Retinal pigment epithelial cell (primary cell): ENCODE results near the gene CEP135.
A peak's percentile ranks its signal among the peaks of the same experiment; 100 is the strongest.

Source experiments
- DNase-seq: peaks from one replicate; pipeline ENCODE4 v3.0.0-alpha.2; 2010; ENCODE audit warnings: low read depth
- H3K4me3 ChIP-seq: 2 replicates; pipeline ENCODE4 v1.5.1; 2011; ENCODE audit warnings: mild to moderate bottlenecking, low read length, control low read depth, moderate library complexity
- CTCF ChIP-seq: conservative IDR thresholded peaks from 2 replicates; pipeline ENCODE4 v1.5.1; 2011; ENCODE audit warnings: low read depth, low read length, control low read depth, inconsistent platforms

Gene CEP135

DNA sequence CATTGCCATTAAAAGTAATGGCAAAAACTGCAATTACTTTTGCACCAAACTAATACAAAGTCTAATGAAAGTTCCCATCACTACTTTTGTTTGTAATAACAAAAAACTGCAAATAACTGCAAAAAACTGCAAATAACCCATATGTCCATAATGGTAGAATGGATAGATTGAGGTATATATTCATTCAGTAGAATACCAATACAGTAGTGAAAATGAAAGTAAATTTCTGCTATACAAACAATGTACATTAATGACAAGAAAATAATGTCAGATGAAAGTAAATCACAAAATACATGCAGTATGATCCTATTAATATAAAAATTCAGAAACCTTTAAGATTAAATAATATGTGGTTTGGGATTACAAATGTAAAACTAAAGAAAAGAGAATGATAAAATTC, 41.3 kb upstream of the CEP135 start:
- no peak for TF ChIP-seq CTCF

GRCh38 chr4:55910140-55910539, 38.6 kb upstream of the CEP135 start:
- no peak for DNase-seq
- no peak overlapping the region for H3K4me3 ChIP-seq
- TF ChIP-seq CTCF: no peak

More for the DNA sequence above, 41.3 kb upstream of the CEP135 start:
- H3K4me3 ChIP-seq: no peak overlapping the region
- no peak for DNase-seq

DNA sequence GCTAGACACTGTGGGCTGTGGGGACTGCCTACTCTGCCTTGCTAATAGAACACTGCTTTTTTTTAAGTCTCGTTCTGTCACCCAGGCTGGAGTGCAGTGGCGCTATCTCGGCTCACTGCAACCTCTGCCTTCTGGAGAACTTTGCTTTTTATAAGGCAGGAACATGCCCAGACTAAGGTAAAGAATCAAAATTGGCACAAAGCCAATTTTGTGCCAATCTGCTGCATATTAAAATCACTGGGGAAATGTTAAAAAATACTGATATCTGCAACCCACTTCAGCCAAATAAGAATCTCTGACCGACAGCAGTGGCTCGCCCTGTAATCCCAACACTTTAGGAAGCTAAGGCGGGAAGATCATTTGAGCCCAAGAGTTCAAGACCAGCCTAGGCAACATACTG, 36.5 kb upstream of the CEP135 start:
- no peak for TF ChIP-seq CTCF
- no peak for DNase-seq
- H3K4me3 ChIP-seq: no peak overlapping the region

DNA sequence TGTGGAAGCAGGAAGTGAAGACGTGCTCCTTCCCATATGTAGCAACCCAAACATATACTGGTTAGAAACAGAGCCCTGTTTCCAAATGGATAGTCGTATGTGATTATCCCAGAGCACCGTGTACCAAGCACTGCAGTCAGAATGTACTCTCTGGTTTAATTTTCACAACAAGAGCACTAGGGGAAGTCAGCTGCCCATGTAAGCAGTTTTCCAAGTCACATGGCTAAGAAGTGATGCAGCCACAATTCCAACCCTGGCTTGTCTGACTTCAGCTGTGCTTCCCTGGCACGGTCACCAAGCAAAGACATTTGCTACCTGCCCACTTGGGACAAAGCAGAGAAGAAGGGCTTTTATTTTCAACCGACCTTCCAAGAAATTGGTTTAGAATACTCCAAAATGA, 28.2 kb upstream of the CEP135 start:
- no peak for TF ChIP-seq CTCF
- H3K4me3 ChIP-seq: no peak overlapping the region
- DNase-seq: peak; percentile 71

- TF ChIP-seq CTCF: no peak
- no peak overlapping the region for H3K4me3 ChIP-seq
- no peak for DNase-seq
Observed at GRCh38 chr4:55921093-55921492, 27.7 kb upstream of the CEP135 start.

DNA sequence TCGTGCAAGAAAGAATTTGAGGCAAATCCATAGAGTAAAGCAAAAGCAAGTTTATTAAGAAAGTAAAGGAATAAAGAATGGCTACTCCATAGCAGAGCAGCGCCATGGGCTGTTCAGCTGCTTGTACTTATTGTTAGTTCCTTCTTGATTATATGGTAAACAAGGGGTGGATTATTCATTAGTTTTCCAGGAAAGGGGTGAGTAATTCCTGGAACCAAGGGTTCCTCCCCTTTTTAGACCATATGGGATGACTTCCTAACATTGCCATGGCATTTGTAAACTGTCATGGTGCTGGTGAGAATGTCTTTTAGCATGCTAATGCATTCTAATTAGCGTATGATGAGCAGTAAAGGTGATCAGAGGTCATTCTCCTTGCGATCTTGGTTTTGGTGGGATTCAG, 23.5 kb upstream of the CEP135 start:
- no peak overlapping the region for H3K4me3 ChIP-seq
- no peak for DNase-seq
- TF ChIP-seq CTCF: no peak

- TF ChIP-seq CTCF: no peak
- DNase-seq: no peak
- no peak overlapping the region for H3K4me3 ChIP-seq
Observed at GRCh38 chr4:55926610-55927009, 22.1 kb upstream of the CEP135 start.
